Nephron progenitor cell (in vitro differentiated cells): ENCODE results near the gene REXO1.

ENCODE experiments used
- DNase-seq: peaks from one replicate; pipeline ENCODE4 v3.0.0; 2021
- H3K27ac Mint-ChIP-seq: 2 replicates; pipeline ENCODE4 v1.8.0; 2021; ENCODE audit warnings: mild to moderate bottlenecking, moderate library complexity, mixed read lengths
- H3K27me3 Mint-ChIP-seq: 2 replicates; pipeline ENCODE4 v1.8.0; 2021; ENCODE audit warnings: mild to moderate bottlenecking, low read depth, mixed read lengths; ENCODE audit not compliant: poor library complexity
- H3K36me3 Mint-ChIP-seq: 2 replicates; pipeline ENCODE4 v1.8.0; 2021; ENCODE audit warnings: low read depth, mixed read lengths
- H3K4me1 Mint-ChIP-seq: 2 replicates; pipeline ENCODE4 v1.8.0; 2021; ENCODE audit warnings: mixed read lengths
- H3K4me3 Mint-ChIP-seq: 2 replicates; pipeline ENCODE4 v1.8.0; 2021; ENCODE audit warnings: mild to moderate bottlenecking, moderate library complexity, mixed read lengths
- H3K9me3 Mint-ChIP-seq: 2 replicates; pipeline ENCODE4 v1.8.0; 2021; ENCODE audit warnings: mild to moderate bottlenecking, moderate library complexity, mixed read lengths
- CTCF ChIP-seq: fragments of 200-600 bp; sonication (generic); IDR thresholded peaks from 2 replicates; pipeline ENCODE4 v1.5.0; 2021; ENCODE audit warnings: antibody characterized with exemption

Gene REXO1

GRCh38 chr19:1823020-1823419 is 25.3 kb downstream of the REXO1 start:
- Mint-ChIP-seq H3K27ac (no peak overlapping the region), H3K27me3 (no peaks in the 10 kb centered on the region), H3K4me1 (peaks cover 25% of the 10 kb centered on the region), H3K4me3 (no peak overlapping the region), H3K36me3 (peaks cover 23% of the 10 kb centered on the region), H3K9me3 (no peaks in the 10 kb centered on the region)
- no peak for TF ChIP-seq CTCF
- no peak for DNase-seq

GRCh38 chr19:1822210-1822609 is 26.1 kb downstream of the REXO1 start:
- Mint-ChIP-seq H3K4me3 (no peak overlapping the region), H3K27me3 (no peaks in the 10 kb centered on the region), H3K36me3 (peaks cover 23% of the 10 kb centered on the region), H3K4me1 (peaks cover 25% of the 10 kb centered on the region), H3K27ac (no peak overlapping the region), H3K9me3 (no peaks in the 10 kb centered on the region)
- no peak for DNase-seq
- TF ChIP-seq CTCF: no peak

GRCh38 chr19:1819341-1820255 is 28.7 kb downstream of the REXO1 start:
- no peaks in the 10 kb centered on the region for H3K9me3 Mint-ChIP-seq
- H3K27me3 Mint-ChIP-seq: no peaks in the 10 kb centered on the region
- DNase-seq: no peak
- peaks cover 19% of the 10 kb centered on the region for H3K4me1 Mint-ChIP-seq
- TF ChIP-seq CTCF: no peak
- no peak overlapping the region for H3K4me3 Mint-ChIP-seq
- H3K27ac Mint-ChIP-seq: no peak overlapping the region
- H3K36me3 Mint-ChIP-seq: peaks cover 18% of the 10 kb centered on the region

- H3K27ac Mint-ChIP-seq: no peak overlapping the region
- no peak for DNase-seq
- peaks cover 3% of the 10 kb centered on the region for H3K27me3 Mint-ChIP-seq
- H3K4me3 Mint-ChIP-seq: no peak overlapping the region
- peaks cover 14% of the 10 kb centered on the region for H3K4me1 Mint-ChIP-seq
- TF ChIP-seq CTCF: no peak
- H3K36me3 Mint-ChIP-seq: peaks cover 14% of the 10 kb centered on the region
- no peaks in the 10 kb centered on the region for H3K9me3 Mint-ChIP-seq
Measured at GRCh38 chr19:1818549-1819195, 29.6 kb downstream of the REXO1 start.

GRCh38 chr19:1817553-1818179 is 30.6 kb downstream of the REXO1 start:
- Mint-ChIP-seq H3K27ac (no peak overlapping the region), H3K36me3 (peaks cover 14% of the 10 kb centered on the region), H3K9me3 (no peaks in the 10 kb centered on the region), H3K4me1 (peaks cover 21% of the 10 kb centered on the region), H3K4me3 (no peak overlapping the region), H3K27me3 (peaks cover 6% of the 10 kb centered on the region)
- no peak for DNase-seq
- TF ChIP-seq CTCF: no peak
